NT2/D1 (cell line): ENCODE data around the gene ATP9A.

Experiments
- SUZ12 ChIP-seq: IDR thresholded peaks from 2 replicates; pipeline ENCODE4 v1.6.1; 2011; ENCODE audit not compliant: insufficient read length, insufficient read depth; ENCODE audit errors: extremely low read depth
- YY1 ChIP-seq: IDR thresholded peaks from 2 replicates; pipeline ENCODE4 v1.6.1; 2011; ENCODE audit not compliant: insufficient read length, insufficient read depth

- TF ChIP-seq SUZ12 (no peak), YY1 (no peak)
Observed at GRCh38 chr20:51740838-51741237, 27.4 kb downstream of the ATP9A start.
